ENCODE measurements around the gene MCTP2. TPM values are rescaled to one million over a fixed set of nuclear protein-coding genes. Genes with fewer than 3 reads are reported as not detected.

Gene MCTP2
- total and polyA plus RNA-seq, 2 of the 8 experiments (the other 6 are each of a cell fraction or from before 2014, with no cell fraction given): 3.4 to 4.5 TPM

- Histone ChIP-seq H2BK15ac (ENCODE audit: low read length) (no peak overlapping the region), H4K20me1 (replicated peaks in 1 of 2; ENCODE audit: control insufficient read depth in 1 of 2, insufficient read depth in 2 of 2, low read length in 2 of 2) (no peaks in the 10 kb centered on the region), H3K23ac (ENCODE audit: insufficient read length) (no peak overlapping the region), H3K79me2 (ENCODE audit: control insufficient read depth in 1 of 2, insufficient read depth in 2 of 2, low read length in 2 of 2) (no peaks in the 10 kb centered on the region), H3K9me3 (ENCODE audit: insufficient read depth in 2 of 2, low read depth in 1 of 2, low read length in 1 of 2) (no peaks in the 10 kb centered on the region), H3K36me3 (ENCODE audit: control insufficient read depth in 2 of 4, insufficient read depth in 4 of 4, low read length in 3 of 4) (no peaks in the 10 kb centered on the region), H2BK120ac (replicated peaks; ENCODE audit: low read depth, low read length) (no peak overlapping the region), H3K4me1 (replicated peaks in 1 of 4; ENCODE audit: control insufficient read depth in 3 of 4, insufficient read depth in 4 of 4, low read length in 3 of 4) (no peaks in the 10 kb centered on the region), H3K27me3 (replicated peaks in 1 of 4; ENCODE audit: control insufficient read depth in 3 of 4, extremely low read depth in 1 of 4, insufficient read depth in 3 of 4, low read length in 3 of 4) (no peaks in the 10 kb centered on the region), H2AFZ (ENCODE audit: low read length) (no peak overlapping the region), H2BK12ac (ENCODE audit: low read depth, low read length) (no peak overlapping the region), H2AK5ac (ENCODE audit: low read depth, low read length) (no peak overlapping the region), H3K4ac (replicated peaks; ENCODE audit: insufficient read length, low read depth, low read length) (no peak overlapping the region), H3K4me3 (ENCODE audit: extremely low read depth in 1 of 4, insufficient read depth in 2 of 4, low read depth in 3 of 4, low read length in 4 of 4) (no peak overlapping the region), H4K5ac (ENCODE audit: insufficient read length, low read depth, low read length) (no peak overlapping the region), H2BK20ac (ENCODE audit: low read length) (no peak overlapping the region), H3K9ac (replicated peaks in 1 of 4; ENCODE audit: extremely low read depth in 1 of 4, low read depth in 3 of 4, low read length in 3 of 4) (no peak overlapping the region), H4K91ac (replicated peaks; ENCODE audit: insufficient read length, low read length) (no peak overlapping the region), H3K18ac (ENCODE audit: extremely low read depth, low read length) (no peak overlapping the region), H3K14ac (ENCODE audit: insufficient read length) (no peak overlapping the region), H3K79me1 (ENCODE audit: low read depth, low read length) (no peaks in the 10 kb centered on the region), H3K4me2 (ENCODE audit: insufficient read depth in 1 of 2, low read depth in 2 of 2, low read length in 2 of 2) (no peak overlapping the region), H2BK5ac (ENCODE audit: low read depth, low read length) (no peak overlapping the region), H3K23me2 (ENCODE audit: low read depth, low read length) (no peaks in the 10 kb centered on the region), H3K56ac (replicated peaks; ENCODE audit: insufficient read length, low read depth, low read length) (no peak overlapping the region), H3K27ac (ENCODE audit: low read depth, low read length) (no peak overlapping the region), H4K8ac (ENCODE audit: extremely low read depth, insufficient read depth, low read length) (no peak overlapping the region)
- no peak for FAIRE-seq
- no peak for TF ChIP-seq KDM1A (IDR thresholded peaks at IDR 0.05; ENCODE audit: borderline replicate concordance, low read length)
- TF ChIP-seq KDM5A (IDR thresholded peaks at IDR 0.05; ENCODE audit: low read length): no peak
- no peak for TF ChIP-seq TCF12 (IDR thresholded peaks at IDR 0.05; ENCODE audit: low read depth, low read length)
- no peak for TF ChIP-seq CBX8 (IDR thresholded peaks at IDR 0.05; ENCODE audit: borderline replicate concordance, low read depth, low read length)
- TF ChIP-seq POLR2AphosphoS5 (IDR thresholded peaks at IDR 0.05; ENCODE audit: low read depth, low read length): no peak
- TF ChIP-seq CHD1 (IDR thresholded peaks at IDR 0.05; ENCODE audit: low read depth, low read length): no peak
- no peak for TF ChIP-seq SP4 (IDR thresholded peaks at IDR 0.05; ENCODE audit: low read length)
- ChIA-PET CTCF (ENCODE audit: partially characterized antibody) (interaction anchor here (0.6 to 2.0 kb wide), 2 partner anchors 127 to 260 kb away, joined by 4 to 7 read pairs; no protein-coding TSS in a partner anchor), POLR2A (ENCODE audit: partially characterized antibody) (no interaction called here)
- no peak for DNase-seq (ENCODE audit: low read depth in 1 of 2, low spot score in 2 of 2)
- 90% methylated on average over 4 of the region's 4 CpGs; no CpG with 5 or more reads in 1 of the 2 experiments for WGBS, 2 experiments (ENCODE audit: extremely low coverage in 1 of 2, insufficient coverage in 1 of 2, insufficient read length in 1 of 2, insufficient replicate concordance in 2 of 2, low coverage in 1 of 2, low lambda C conversion rate in 2 of 2, missing lambda C conversion rate in 1 of 2)
Observed at GRCh38 chr15:94196531-94196930, 34.8 kb upstream of the MCTP2 start.
